Umbilical cord (tissue), 2 donors: ENCODE measurements around the gene ZKSCAN3. TPM values are rescaled to one million over a fixed set of nuclear protein-coding genes. Genes with fewer than 3 reads are reported as not detected.
"Not testable (repeated sequence)": the region's sequence is repeated elsewhere in the genome, so short reads cannot be mapped to it uniquely, and the experiment has no call there.

Experiments
- DNase-seq: peaks from one replicate; pipeline ENCODE4 v3.0.0-alpha.2; 2015; ENCODE audit warnings: low spot score
- total RNA-seq: library from RNA; depleted of rRNA; stranded (reverse); fragments of >200 nt; gene quantifications from one replicate; pipeline ENCODE4 v1.2.3, GENCODE V29; 2014; ENCODE audit warnings: low replicate concordance; ENCODE audit not compliant: insufficient read depth

ZKSCAN3 gene
- total RNA-seq, 1 donor from 2014 or later = 5.5 TPM

DNA sequence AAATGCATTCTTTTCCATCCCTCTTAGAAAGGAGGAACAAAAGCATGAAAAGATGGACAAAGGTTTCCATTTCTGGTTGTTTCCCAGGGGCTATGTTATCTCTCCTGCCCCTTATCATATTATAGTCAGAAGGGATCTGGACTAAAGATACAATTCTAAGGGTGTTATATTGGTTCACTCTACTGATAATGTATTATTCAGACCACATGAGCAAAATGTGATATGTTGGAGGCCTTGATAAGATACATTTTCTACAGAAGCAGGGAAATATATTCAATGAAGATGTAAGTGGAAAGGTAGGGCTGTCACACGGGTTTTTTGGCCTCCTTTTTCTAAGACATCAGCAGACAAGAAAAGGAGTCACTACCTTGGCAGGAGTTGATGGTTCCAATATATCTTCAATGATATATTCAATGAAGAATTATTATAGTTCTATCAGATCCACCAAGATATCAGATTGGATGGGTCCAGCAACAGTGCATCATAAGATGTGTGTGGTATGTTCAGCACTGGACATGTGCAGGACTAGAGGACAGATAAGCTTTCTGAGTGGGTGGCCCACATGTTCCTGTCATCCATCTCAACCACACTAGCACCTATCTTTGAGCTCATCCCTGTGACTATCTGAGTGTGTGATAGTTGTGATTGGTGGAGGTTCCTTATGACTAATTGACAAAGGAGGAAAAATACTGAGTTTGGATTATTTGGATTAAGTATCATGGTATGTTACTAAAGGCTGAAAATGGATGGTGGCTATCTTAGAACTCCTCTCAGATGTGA, 5.7 kb upstream of the ZKSCAN3 start:
- DNase-seq = no peak

- DNase-seq = no peak
These were observed 4.5 kb upstream of the ZKSCAN3 start for GRCh38 chr6:28345201-28345600.

- no peak for DNase-seq
These were observed 2.6 kb upstream of the ZKSCAN3 start for GRCh38 chr6:28347119-28347518.

GRCh38 chr6:28349344-28349891, 329 bp upstream of the ZKSCAN3 start:
- no peak for DNase-seq

- DNase-seq = no peak
These were observed 1.3 kb downstream of the ZKSCAN3 start for GRCh38 chr6:28351087-28351486.

- DNase-seq = no peak
These were observed 1.8 kb downstream of the ZKSCAN3 start for GRCh38 chr6:28351493-28351925.

- DNase-seq = no peak
These were observed 3.6 kb downstream of the ZKSCAN3 start for GRCh38 chr6:28353356-28353755.

DNA sequence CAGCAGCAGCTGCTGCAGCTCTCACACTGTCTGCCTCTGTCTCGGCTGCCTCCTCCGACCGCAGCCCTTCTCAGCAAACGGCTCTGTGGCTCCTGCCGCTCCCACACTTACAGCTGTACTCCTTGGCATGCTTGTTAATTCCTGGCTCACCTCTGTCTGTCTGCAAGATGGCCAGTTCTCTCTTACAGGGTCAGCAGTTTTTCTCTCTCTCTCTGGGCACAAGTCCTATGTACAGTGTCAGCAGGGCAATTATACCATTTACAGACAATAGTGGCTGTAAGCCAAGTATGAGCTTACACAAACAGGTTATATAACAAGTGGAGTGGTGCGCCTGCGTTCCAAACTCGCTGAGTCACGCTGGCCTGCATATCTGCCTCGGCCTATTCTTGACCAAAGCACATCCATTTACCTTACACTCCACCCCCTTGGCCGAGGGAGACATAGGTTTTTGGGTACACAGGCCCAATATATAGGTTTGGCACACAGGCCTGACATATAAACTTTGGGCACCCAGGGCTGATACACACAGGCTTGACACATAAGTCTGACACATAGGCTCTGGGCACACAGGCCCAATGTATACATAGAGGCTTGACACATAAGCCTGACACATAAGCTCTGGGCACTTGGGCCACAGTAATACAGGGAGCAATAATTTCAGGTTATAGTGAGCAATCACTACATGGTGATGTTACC, 4.4 kb downstream of the ZKSCAN3 start:
- no peak for DNase-seq

DNA sequence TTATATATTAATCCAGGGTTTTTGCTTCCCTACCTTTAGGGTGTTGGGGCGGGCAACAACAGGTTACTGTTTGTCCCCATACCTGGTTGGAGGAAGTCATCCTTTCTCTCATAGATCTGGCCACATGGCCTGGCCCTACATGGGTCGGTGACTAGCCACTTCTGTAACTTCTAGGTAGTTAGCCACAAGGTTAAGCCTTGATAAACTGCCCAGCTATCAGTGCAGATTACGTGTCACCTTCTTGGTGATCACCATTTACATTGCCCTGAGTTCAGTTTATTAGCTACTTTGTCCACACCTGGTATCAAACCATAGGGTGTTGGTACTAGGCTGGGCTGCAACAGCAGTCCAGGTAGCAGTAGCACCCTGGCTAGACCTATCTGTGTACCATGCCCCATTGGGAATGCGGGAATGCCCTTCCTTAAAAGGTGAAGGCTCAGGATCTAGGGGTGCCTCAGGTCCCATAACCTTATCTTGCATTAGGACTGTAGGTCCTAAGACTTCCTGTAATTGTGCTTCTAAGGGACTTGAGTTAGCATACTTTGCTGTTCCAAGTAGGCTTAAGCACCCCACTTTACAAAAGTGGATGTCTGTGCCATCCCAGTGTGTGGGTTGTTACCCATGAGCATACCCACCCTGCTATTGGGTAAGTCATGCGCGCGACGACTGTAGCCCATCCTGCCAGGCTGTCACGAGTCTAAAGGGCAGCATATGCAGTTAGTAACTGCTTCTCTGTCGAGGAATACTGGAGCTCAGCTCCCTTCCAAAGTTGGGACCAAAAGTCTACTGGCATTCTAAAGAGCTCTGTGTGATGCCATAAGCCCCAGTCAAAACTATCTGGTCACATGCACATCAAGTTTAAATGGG, 5.2 kb downstream of the ZKSCAN3 start:
- DNase-seq = no peak

DNA sequence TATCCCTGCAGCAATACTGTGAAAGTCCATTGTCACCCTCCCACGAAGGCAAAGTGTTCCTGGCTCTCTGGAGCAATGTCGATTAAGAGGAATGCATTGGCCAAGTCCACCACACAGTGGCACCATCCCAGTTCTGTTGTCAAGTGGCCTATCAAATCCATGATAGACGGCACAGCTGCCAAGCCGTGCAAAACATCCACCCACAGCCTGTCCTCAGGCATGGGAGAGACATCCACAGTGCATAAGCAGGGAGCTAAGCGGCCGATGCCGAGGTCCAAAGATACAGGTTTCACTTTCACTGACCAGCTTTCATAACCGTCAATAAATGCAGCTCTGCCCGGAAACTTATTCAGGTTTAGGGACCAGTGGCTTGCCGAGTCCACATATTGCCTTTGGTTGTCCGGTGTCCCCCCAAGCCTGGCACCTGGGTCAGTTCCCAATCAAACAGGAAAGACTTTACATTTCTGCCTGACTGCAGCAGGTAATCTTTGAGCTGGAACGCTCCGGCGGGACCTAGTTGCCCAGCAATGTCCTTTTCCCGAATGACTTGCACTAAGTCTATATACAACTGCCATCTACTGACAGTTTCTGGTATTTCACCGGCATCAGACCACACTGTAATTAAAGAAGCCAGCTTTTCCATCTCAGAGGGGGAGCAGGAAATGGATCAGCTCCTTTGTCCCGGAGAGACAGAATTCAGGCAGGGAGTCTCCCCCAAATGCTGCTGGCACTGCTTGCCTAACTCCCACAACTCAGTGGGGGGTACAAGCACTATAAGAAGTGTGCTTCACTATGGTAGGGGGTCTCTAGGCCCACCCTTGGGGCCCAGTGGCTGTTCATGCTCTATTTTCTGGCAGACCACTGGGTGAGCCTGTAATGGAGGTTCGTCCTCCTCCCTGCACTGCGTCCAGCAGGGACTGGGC, 6.3 kb downstream of the ZKSCAN3 start:
- peak; percentile 89 for DNase-seq

- no peak for DNase-seq
These were observed 6.9 kb downstream of the ZKSCAN3 start for GRCh38 chr6:28356666-28357020.

- DNase-seq = no peak
These were observed 7.3 kb downstream of the ZKSCAN3 start for GRCh38 chr6:28357036-28357435.

DNA sequence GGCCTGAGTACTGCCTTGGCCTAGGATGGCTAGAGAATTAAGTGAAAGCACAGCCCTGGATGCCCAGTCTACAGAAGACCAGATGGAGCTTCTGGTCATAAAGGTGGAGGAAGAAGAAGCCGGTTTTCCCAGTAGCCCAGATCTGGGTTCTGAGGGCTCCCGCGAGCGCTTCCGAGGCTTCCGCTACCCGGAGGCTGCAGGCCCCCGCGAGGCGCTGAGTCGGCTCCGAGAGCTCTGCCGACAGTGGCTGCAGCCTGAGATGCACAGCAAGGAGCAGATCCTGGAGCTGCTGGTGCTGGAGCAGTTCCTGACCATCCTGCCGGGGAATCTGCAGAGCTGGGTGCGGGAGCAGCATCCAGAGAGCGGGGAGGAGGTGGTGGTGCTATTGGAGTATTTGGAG, 9.8 kb downstream of the ZKSCAN3 start:
- not testable (repeated sequence) for DNase-seq

- DNase-seq = no peak
These were observed 11.2 kb downstream of the ZKSCAN3 start for GRCh38 chr6:28360961-28361360.

DNA sequence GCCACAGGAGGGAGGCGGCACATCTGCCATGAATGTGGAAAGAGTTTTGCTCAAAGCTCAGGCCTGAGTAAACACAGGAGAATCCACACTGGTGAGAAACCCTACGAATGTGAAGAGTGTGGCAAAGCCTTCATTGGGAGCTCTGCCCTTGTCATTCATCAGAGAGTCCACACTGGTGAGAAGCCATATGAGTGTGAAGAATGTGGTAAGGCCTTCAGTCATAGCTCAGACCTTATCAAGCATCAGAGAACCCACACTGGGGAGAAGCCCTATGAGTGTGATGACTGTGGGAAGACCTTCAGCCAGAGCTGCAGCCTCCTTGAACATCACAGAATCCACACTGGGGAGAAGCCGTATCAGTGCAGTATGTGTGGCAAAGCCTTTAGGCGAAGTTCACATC, 15.8 kb downstream of the ZKSCAN3 start:
- not testable (repeated sequence) for DNase-seq

- no peak for DNase-seq
These were observed 18.8 kb downstream of the ZKSCAN3 start for GRCh38 chr6:28368522-28368921.

DNA sequence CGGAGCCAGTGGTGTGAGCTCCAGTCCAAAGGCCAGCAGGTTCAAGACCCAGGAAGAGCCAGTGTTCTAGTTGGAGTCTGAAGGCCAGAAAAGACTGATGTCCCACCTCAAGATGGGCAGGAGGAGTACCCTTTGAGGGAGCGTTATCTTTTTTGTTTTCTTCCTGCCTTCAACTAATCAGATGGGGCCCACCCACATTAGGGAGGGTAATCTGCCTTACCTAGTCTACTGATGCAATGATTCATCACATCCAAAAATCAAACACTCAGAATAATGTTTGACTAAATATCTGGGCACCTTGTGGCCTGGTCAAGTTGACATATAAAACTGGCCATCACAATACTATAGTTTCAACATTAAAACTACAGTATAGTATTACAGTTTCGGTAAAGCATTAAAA, 19.7 kb downstream of the ZKSCAN3 start:
- DNase-seq = no peak

GRCh38 chr6:28370440-28370839, 20.7 kb downstream of the ZKSCAN3 start:
- DNase-seq = no peak

- DNase-seq = no peak
These were observed 21.5 kb downstream of the ZKSCAN3 start for GRCh38 chr6:28371280-28371679.

DNA sequence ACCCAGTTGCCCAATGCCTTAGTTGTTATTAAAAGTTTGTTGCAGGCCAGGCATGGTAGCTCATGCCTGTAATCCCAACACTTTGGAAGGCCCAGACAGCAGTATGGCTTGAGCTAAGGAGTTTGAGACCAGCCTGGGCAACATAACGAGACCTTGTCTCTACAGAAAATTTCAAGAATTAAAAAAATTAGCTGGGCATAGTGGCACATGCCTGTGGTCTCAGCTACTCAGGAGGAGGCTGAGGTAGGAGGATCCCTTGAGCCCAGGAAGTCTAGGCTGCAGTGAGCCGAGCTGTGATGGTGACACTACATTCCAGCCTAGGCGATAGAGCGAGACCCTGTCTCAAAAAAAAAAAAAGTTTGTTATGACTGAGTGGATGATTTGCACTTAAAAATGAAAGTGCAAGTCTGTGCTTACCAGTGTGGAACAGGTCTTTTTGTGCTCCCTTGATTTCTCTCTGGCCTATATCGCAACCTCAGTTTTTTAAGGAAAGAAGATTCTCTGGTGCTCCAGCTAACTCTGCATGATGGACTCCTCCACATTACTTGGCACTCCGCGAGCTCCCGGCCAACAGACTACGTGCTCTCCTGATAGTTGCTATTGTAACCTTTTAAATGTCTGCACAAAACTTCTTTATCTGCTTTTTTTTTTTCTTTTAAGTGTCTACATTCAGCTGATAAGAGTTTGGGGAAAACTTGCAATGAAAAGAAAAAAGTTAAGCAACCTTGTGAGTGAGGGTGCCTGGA, 22.1 kb downstream of the ZKSCAN3 start:
- no peak for DNase-seq
